Measurements from ENCODE around the gene GADL1.

GADL1 gene

DNA sequence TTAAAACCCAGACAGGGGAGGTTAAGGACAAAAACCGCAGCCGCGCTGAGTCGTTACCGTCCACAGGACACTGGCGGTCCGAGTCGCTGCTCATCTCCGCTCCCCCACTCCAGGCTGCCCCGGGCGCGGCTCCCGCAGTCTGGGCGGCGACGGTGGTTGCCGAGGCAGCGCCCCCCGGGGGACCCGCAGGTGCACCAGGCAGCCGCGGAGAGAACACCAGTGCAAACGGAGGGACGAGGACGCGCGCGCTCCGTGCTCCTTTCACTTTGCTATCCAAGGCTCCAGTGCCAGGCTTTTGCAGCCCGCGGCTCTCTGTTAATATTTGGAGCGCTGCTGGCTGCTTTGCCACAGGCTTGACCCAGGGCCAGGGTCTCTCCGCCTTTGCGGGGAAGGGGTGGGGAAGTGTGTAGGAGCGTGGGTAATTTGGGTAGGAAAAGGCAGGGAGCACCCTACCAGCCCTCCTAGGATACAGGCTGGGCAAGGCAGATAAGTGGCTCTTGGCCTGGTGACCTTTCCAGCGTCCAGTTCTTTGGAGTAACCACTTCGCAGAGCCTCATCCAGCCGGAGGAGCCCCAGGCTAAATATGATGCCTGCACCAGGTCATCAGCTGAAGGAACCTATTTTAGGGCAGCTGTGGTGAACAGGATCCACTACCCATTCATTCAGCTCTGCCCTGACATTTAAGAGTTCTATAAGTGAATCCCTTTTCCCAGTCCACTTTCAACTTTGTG, at the start of gene GADL1:
Gene GADL1, minus strand, starts transcription at position 141 of the 731 bp plus-strand sequence. Its CDS starts 47 bp downstream, at position 94.
- no peak for DNase-seq (ENCODE audit: low read depth in 3 of 3, low spot score in 1 of 3)

GRCh38 chr3:30944124-30944523, 49.7 kb upstream of the GADL1 start:
- DNase-seq (ENCODE audit: low read depth in 3 of 3, low spot score in 1 of 3) = no peak

- DNase-seq (ENCODE audit: low read depth in 3 of 3, low spot score in 1 of 3) = no peak
These were observed 48.7 kb upstream of the GADL1 start for GRCh38 chr3:30943206-30943605.

GRCh38 chr3:30941342-30941741, 46.9 kb upstream of the GADL1 start:
- no peak for DNase-seq (ENCODE audit: low read depth in 3 of 3, low spot score in 1 of 3)

GRCh38 chr3:30940740-30941139, 46.3 kb upstream of the GADL1 start:
- DNase-seq (ENCODE audit: low read depth in 3 of 3, low spot score in 1 of 3) = no peak

- DNase-seq (ENCODE audit: low read depth in 3 of 3, low spot score in 1 of 3) = no peak
These were observed 39.7 kb upstream of the GADL1 start for GRCh38 chr3:30934208-30934550.

DNA sequence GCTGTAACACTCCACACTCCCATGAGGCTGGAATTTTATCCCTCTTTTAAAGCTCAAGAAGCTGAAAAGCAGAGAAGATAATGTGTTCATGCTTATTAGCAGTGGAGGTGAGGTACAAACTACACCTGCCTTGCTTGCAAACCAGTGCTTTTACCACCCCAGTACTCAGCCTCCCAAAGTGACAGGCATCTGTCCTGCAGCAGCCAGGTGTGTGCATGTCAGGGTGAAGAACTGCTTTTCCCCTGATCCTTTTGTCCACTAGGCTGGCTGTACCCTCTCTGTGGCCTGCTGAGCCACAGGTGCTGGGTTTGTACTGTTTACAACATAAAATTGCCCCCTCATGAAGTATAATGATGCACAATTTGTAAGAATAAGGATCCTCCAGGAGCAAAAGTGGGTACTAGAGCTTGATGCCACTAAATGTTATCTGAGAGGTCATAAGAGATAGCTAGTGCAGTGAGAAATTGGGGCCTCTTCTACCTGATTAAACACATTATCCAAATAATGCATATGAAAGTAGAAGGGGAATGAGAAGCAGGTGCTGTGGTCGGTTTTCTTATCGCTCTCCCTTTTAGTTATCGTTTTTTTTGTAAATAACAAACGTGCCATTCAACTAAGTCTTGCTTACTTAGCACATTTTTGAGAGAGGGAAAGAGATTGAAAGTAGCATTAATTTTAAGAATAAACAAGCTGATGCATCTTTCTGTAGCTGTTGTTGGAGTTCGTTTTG, 39.2 kb upstream of the GADL1 start:
- no peak for DNase-seq (ENCODE audit: low read depth in 3 of 3, low spot score in 1 of 3)

GRCh38 chr3:30932513-30933098, 38.1 kb upstream of the GADL1 start:
- DNase-seq (ENCODE audit: low read depth in 3 of 3, low spot score in 1 of 3) = no peak

- DNase-seq (ENCODE audit: low read depth in 3 of 3, low spot score in 1 of 3) = no peak
These were observed 30.3 kb upstream of the GADL1 start for GRCh38 chr3:30924763-30925162.

- DNase-seq (ENCODE audit: low read depth in 3 of 3, low spot score in 1 of 3) = no peak
These were observed 25.1 kb upstream of the GADL1 start for GRCh38 chr3:30919564-30919963.

DNA sequence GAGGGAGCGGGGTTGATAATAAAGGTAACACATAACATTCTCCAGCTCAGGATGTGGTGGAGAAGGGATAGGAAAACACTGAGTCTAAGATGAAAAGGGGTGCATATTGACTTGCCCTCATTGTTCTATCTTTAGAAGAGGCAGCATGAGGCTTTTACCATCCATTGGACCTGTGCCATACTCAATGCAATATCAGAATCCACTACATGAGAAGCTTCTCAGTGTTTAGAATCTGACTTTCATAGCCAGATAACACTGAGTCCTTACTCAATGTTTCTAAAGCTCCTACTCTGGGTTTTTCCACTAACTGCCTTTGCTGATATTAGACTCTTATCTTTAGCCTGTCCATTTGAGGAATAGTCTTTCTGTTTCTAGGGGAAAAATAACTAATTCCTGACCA, 24.3 kb upstream of the GADL1 start:
- no peak for DNase-seq (ENCODE audit: low read depth in 3 of 3, low spot score in 1 of 3)

DNA sequence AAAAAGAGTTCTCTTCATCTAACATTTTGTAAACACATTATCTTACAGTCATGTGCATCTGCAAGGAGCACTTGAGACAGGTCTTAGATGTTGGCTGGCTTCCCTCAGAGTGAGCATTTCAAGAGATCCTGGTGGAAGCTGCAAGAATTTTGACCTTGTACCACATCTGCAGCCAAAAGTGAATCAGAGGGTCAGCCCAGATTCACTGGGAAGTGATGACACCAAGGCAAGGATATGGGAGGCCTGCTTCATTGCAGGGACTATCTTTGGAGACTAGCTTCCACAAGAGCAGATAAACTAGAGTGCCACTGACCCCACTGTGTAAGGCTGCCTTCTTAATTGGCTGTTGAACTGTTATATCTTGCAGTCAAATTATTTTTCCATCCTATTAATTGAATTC, 21.3 kb upstream of the GADL1 start:
- DNase-seq (ENCODE audit: low read depth in 3 of 3, low spot score in 1 of 3) = no peak

DNA sequence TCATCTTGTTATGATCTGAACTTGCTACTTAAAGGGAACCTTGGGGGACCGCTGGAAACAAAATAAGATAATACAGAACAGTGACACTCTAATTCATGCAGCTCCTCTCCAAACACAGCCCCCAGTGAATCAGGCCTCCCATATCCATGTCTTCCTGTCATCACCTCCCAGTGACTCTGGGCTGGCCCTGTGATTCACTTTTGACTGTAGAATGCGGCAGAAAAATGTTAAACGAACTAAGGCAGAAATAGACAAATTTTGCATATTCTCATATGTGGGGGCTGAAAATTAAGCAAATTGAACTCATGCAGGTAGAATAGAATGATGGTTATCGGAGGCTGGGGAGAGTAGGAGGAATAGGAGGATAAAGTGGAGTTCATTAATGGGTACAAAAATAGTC, 20.2 kb upstream of the GADL1 start:
- no peak for DNase-seq (ENCODE audit: low read depth in 3 of 3, low spot score in 1 of 3)

GRCh38 chr3:30913176-30913575, 18.7 kb upstream of the GADL1 start:
- DNase-seq (ENCODE audit: low read depth in 3 of 3, low spot score in 1 of 3) = no peak

GRCh38 chr3:30912301-30912700, 17.8 kb upstream of the GADL1 start:
- no peak for DNase-seq (ENCODE audit: low read depth in 3 of 3, low spot score in 1 of 3)

DNA sequence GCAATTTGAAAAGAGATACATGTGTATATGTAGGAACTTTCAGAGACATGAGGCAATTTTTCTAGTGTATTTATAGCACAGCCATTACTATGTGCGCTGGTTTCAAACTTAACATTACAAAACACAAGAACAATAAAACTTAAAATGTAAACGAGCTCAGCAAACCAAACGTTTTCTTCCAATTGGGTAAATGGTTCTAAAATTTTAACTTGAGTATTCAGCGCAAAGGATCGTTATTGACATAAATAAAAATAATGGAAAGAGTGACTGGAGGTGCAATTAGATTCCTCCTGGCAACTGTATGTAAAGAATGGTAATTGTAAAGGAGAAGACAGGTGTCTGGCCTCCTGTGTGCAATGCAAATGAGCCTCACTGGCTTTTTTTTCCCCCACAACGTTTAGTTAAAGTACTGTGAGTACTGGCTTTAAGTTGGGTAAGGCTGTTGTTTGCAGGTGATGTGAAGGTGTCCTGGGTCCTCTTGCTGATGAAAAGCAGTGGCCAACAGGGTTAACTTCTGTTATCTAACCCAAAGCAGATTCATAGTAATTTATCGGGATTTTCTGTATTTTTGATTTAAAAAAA, 14.1 kb upstream of the GADL1 start:
- no peak for DNase-seq (ENCODE audit: low read depth in 3 of 3, low spot score in 1 of 3)

DNA sequence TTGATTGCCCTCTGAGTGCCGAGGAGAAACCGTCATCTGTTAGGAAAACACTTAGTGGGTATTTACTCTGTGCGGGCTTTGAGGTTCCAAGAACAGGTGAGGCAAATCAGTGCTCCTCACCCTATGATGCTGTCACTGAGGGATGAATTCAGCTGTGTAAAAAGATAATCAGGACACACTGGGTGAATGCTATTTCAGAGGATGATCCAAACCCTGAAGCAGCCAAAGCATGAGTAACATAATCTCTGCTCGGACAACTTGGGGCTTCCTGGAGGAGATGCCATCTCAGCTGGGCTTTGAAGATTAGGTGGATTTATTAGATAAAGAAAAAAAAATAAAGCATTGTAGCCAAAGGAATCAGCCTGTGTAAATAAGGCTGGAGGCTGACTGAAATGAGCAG, 10.5 kb upstream of the GADL1 start:
- no peak for DNase-seq (ENCODE audit: low read depth in 3 of 3, low spot score in 1 of 3)

- no peak for DNase-seq (ENCODE audit: low read depth in 3 of 3, low spot score in 1 of 3)
These were observed 868 bp upstream of the GADL1 start for GRCh38 chr3:30895329-30895728.

DNA sequence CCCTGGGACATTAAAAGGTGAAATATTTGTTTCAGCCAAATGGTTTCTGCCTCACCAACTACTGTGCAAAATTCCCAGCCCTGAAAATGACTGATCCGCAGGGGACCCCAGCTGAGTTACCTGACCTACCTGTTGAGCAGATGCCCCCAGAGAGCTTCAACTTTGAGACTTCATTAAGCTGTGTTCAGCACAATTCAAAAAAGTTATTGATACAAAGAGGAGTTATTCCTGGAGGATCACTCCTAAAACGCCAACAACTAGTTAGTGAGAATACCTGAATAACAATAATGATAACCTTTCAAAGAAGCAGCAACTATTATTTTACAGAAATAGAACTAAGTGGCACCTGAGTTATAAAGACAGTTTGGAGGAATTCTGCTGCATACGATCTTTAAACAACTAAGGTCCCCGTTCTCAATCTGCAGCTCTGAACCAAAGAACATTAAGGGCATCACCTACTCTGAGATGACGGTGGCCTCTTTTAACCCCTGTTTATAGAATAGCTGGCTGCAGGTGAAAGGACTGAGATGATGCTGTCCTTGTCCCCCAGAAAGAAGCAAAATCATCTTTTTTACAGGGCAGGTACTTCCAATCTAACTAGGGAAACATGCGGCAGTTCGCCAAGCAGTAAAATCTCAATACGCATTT, 659 bp downstream of the GADL1 start:
- DNase-seq (ENCODE audit: low read depth in 3 of 3, low spot score in 1 of 3) = no peak

DNA sequence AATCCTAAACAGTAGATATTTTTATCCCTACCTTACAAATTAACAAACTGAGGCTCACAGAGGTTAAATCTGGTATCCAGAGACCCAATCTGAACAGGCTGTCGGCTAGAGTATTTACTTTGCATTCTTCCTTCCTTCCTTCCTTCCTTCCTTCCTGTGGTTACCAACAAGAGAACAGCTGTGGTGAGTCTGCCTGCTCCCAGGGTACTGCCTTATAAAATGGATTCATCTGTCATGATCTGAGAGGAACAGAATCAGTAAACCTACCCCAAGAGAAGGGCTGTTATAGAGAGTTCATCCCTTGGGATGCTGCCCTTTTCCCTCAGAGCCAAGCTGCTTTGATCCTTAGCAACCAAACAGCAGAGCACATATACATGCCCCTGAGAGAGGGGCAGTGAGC, 3.6 kb downstream of the GADL1 start:
- DNase-seq (ENCODE audit: low read depth in 3 of 3, low spot score in 1 of 3) = no peak

- DNase-seq (ENCODE audit: low read depth in 3 of 3, low spot score in 1 of 3) = no peak
These were observed 7.6 kb downstream of the GADL1 start for GRCh38 chr3:30886888-30887287.

GRCh38 chr3:30878862-30879261, 15.6 kb downstream of the GADL1 start:
- DNase-seq (ENCODE audit: low read depth in 3 of 3, low spot score in 1 of 3) = no peak

All from stimulated activated CD4-positive, alpha-beta T cell treated with anti-CD3 and anti-CD28 coated beads, TNF-alpha, amount 100 ng/mL, for 1 hour (primary cell).